IMR-90 (cell line): ENCODE results near the gene BCL2.

ENCODE experiments used
- BHLHE40 ChIP-seq: fragments of 150-350 bp; IDR thresholded peaks from 2 replicates; pipeline ENCODE4 v1.6.1; 2016; ENCODE audit warnings: mild to moderate bottlenecking, low read depth, low read length
- CTCF ChIP-seq: conservative IDR thresholded peaks from 2 replicates; pipeline ENCODE4 v1.5.1; 2012; ENCODE audit warnings: mild to moderate bottlenecking, low read depth, low read length, improper control_type of control experiment
- MAZ ChIP-seq: IDR thresholded peaks from 2 replicates; pipeline ENCODE4 v1.6.1; 2012; ENCODE audit warnings: low read depth, mild to moderate bottlenecking, low read length, improper control_type of control experiment, moderate library complexity, borderline replicate concordance
- SMC3 ChIP-seq: fragments of 150-350 bp; IDR thresholded peaks from 2 replicates; pipeline ENCODE4 v1.6.1; 2016; ENCODE audit warnings: low read depth, mild to moderate bottlenecking, antibody characterized with exemption, low read length, moderate library complexity

GRCh38 chr18:63321291-63321690 is 1.7 kb upstream of the BCL2 start:
- TF ChIP-seq SMC3 (no peak), MAZ (no peak), CTCF (no peak), BHLHE40 (no peak)
